SU-DHL-6 (cell line): ENCODE data around the gene RNF128.

Experiments used
- H2AFZ ChIP-seq: fragments of 200-600 bp; sonication (generic); 2 replicates; pipeline ENCODE4 v1.6.1; 2014; ENCODE audit warnings: low read depth, mild to moderate bottlenecking, moderate library complexity, mixed read lengths, antibody characterized with exemption, low read length; ENCODE audit not compliant: severe bottlenecking
- H3F3A ChIP-seq: fragments of 200-600 bp; shearing (Covaris generic); 2 replicates; pipeline ENCODE4 v1.6.0; 2016; ENCODE audit warnings: antibody characterized with exemption, mild to moderate bottlenecking; ENCODE audit not compliant: insufficient read depth
- H3K27ac ChIP-seq: fragments of 200-600 bp; sonication (generic); 2 replicates; pipeline ENCODE4 v1.5.1; 2016; ENCODE audit warnings: low read depth, mild to moderate bottlenecking, low read length, moderate library complexity, mixed read lengths
- H3K27me3 ChIP-seq: fragments of 200-600 bp; sonication (generic), shearing (Covaris generic); 2 replicates; pipeline ENCODE4 v1.6.0; 2014; ENCODE audit warnings: mild to moderate bottlenecking, low read length
- H3K36me3 ChIP-seq: fragments of 200-600 bp; sonication (generic); 2 replicates; pipeline ENCODE4 v1.6.1; 2014; ENCODE audit warnings: mild to moderate bottlenecking, low read length, mixed read lengths
- H3K4me2 ChIP-seq: fragments of 300-600, 200-600 bp; shearing (Covaris generic), sonication (generic); 2 replicates; pipeline ENCODE4 v1.6.0; 2014; ENCODE audit warnings: low read length, low read depth, mild to moderate bottlenecking; ENCODE audit not compliant: poor library complexity, severe bottlenecking
- H3K4me3 ChIP-seq: fragments of 200-600 bp; sonication (generic); 2 replicates; pipeline ENCODE4 v1.5.1; 2014; ENCODE audit warnings: antibody characterized with exemption, low read length, mild to moderate bottlenecking, mixed read lengths; ENCODE audit not compliant: insufficient read depth, poor library complexity, severe bottlenecking
- H3K79me2 ChIP-seq: fragments of 200-600 bp; sonication (generic); 2 replicates; pipeline ENCODE4 v1.6.1; 2014; ENCODE audit warnings: mild to moderate bottlenecking, low read length, moderate library complexity; ENCODE audit not compliant: insufficient read depth
- H3K9ac ChIP-seq: fragments of 200-600 bp; sonication (generic); 2 replicates; pipeline ENCODE4 v1.7.0; 2014; ENCODE audit warnings: mild to moderate bottlenecking, low read length
- H3K9me2 ChIP-seq: fragments of 200-600 bp; sonication (generic); replicated peaks from 2 replicates; pipeline ENCODE4 v1.6.1; 2014; ENCODE audit warnings: low read length; ENCODE audit not compliant: insufficient read depth
- H3K9me3 ChIP-seq: fragments of 200-600 bp; sonication (generic); 2 replicates; pipeline ENCODE4 v1.6.1; 2014; ENCODE audit warnings: low read length, mixed read lengths; ENCODE audit not compliant: insufficient read depth
- H4K20me1 ChIP-seq: fragments of 200-600 bp; sonication (generic); 2 replicates; pipeline ENCODE4 v1.6.1; 2014; ENCODE audit warnings: low read depth, mild to moderate bottlenecking, antibody characterized with exemption, low read length, moderate library complexity, mixed read lengths
- CTCF ChIP-seq: fragments of 200-600 bp; sonication (generic); IDR thresholded peaks from one replicate; pipeline ENCODE4 v1.5.1; 2017; ENCODE audit warnings: antibody characterized with exemption, mild to moderate bottlenecking, low read length, moderate library complexity; ENCODE audit not compliant: insufficient read depth, poor library complexity, severe bottlenecking
- EZH2phosphoT487 ChIP-seq: fragments of 200-600 bp; sonication (generic), shearing (Covaris generic); conservative IDR thresholded peaks from 2 replicates; pipeline ENCODE4 v1.6.1; 2018; ENCODE audit warnings: mild to moderate bottlenecking, antibody characterized with exemption, low read length, moderate library complexity, mixed read lengths

RNF128 gene

GRCh38 chrX:106730401-106730800, 3.9 kb downstream of the RNF128 start:
- Histone ChIP-seq H3K36me3 (no peaks in the 10 kb centered on the region), H3K27me3 (no peaks in the 10 kb centered on the region), H4K20me1 (no peaks in the 10 kb centered on the region), H3K27ac (no peak overlapping the region), H3K4me3 (no peak overlapping the region), H3K79me2 (no peaks in the 10 kb centered on the region), H3F3A (no peaks in the 10 kb centered on the region), H3K9ac (no peak overlapping the region), H3K9me2 (no peaks in the 10 kb centered on the region), H3K9me3 (no peaks in the 10 kb centered on the region), H2AFZ (no peak overlapping the region), H3K4me2 (no peak overlapping the region)
- TF ChIP-seq EZH2phosphoT487 (no peak), CTCF (no peak)

- no peaks in the 10 kb centered on the region for H3K9me3 ChIP-seq
- H4K20me1 ChIP-seq, result no peaks in the 10 kb centered on the region
- H2AFZ ChIP-seq, result no peak overlapping the region
- no peak overlapping the region for H3K9ac ChIP-seq
- no peaks in the 10 kb centered on the region for H3K36me3 ChIP-seq
- H3K27ac ChIP-seq, result no peak overlapping the region
- TF ChIP-seq EZH2phosphoT487 (no peak), CTCF (no peak)
- no peak overlapping the region for H3K4me3 ChIP-seq
- H3F3A ChIP-seq, result no peaks in the 10 kb centered on the region
- H3K4me2 ChIP-seq, result no peak overlapping the region
- H3K79me2 ChIP-seq, result no peaks in the 10 kb centered on the region
- H3K27me3 ChIP-seq, result no peaks in the 10 kb centered on the region
- no peaks in the 10 kb centered on the region for H3K9me2 ChIP-seq
These were observed 5.1 kb downstream of the RNF128 start for GRCh38 chrX:106731590-106731989.

GRCh38 chrX:106734827-106735226, 8.3 kb downstream of the RNF128 start:
- Histone ChIP-seq H3K36me3 (no peaks in the 10 kb centered on the region), H3K4me2 (no peak overlapping the region), H3K79me2 (no peaks in the 10 kb centered on the region), H3K4me3 (no peak overlapping the region), H3K9ac (no peak overlapping the region), H3K27me3 (no peaks in the 10 kb centered on the region), H3K9me3 (no peaks in the 10 kb centered on the region), H4K20me1 (no peaks in the 10 kb centered on the region), H3K27ac (no peak overlapping the region), H3F3A (no peaks in the 10 kb centered on the region), H2AFZ (no peak overlapping the region), H3K9me2 (no peaks in the 10 kb centered on the region)
- TF ChIP-seq CTCF, result no peak
- TF ChIP-seq EZH2phosphoT487, result no peak
